Adrenal gland (tissue), 12 donors: Measurements from ENCODE around the gene WDR70. TPM values are rescaled to one million over a fixed set of nuclear protein-coding genes. Genes with fewer than 3 reads are reported as not detected.

ENCODE experiments used
- DNase-seq, 7 donors: peaks; one replicate each; pipeline ENCODE4 v3.0.0-alpha.2; 2019 to 2020
- H3K27ac ChIP-seq, 5 donors: fragments of 200-600 bp; sonication (generic) in 4 of 5; 1 replicate in 3 of 5; 2 replicates in 2 of 5; pipeline versions ENCODE4 v1.5.1 to v1.8.0; 2016 to 2020; ENCODE audit warnings: mild to moderate bottlenecking in 1 of 5
- H3K27me3 ChIP-seq: fragments of 200-600 bp; 2 replicates; pipeline ENCODE4 v1.8.0; 2021
- H3K36me3 ChIP-seq, 2 donors: fragments of 200-600 bp; replicated peaks in 1 of 2; 1 replicate in 1 of 2; 2 replicates in 1 of 2; pipeline versions ENCODE4 v1.5.1 to v1.8.0; 2018 to 2022
- H3K4me1 ChIP-seq, 2 donors: fragments of 200-600 bp; replicated peaks in 1 of 2; 1 replicate in 1 of 2; 2 replicates in 1 of 2; pipeline versions ENCODE4 v1.5.1 to v1.8.0; 2018 to 2021
- H3K4me3 ChIP-seq, 4 donors: fragments of 200-600 bp; sonication (generic) in 3 of 4; one replicate each; pipeline ENCODE4 v1.5.1; 2016 to 2018
- H3K9me3 ChIP-seq, 3 donors: fragments of 200-600 bp; sonication (generic) in 1 of 3; replicated peaks in 1 of 3; 1 replicate in 2 of 3; 2 replicates in 1 of 3; pipeline versions ENCODE4 v1.5.1 to v1.8.0; 2016 to 2021
- CTCF ChIP-seq, 6 experiments: fragments of 450-650 bp in 4 of 6; fragments of 200-600 bp in 2 of 6; sonication (generic) in 1 of 6; IDR thresholded peaks; 1 replicate in 5 of 6; 2 replicates in 1 of 6; pipeline versions ENCODE4 v1.5.1 to v1.8.0; 2016 to 2021; ENCODE audit warnings: antibody characterized with exemption in 6 of 6, mild to moderate bottlenecking in 2 of 6, moderate library complexity in 1 of 6
- POLR2A ChIP-seq, 2 donors: fragments of 450-650 bp; IDR thresholded peaks; one replicate each; pipeline ENCODE4 v1.6.1; 2017; ENCODE audit warnings: antibody characterized with exemption in 2 of 2, mild to moderate bottlenecking in 2 of 2, moderate library complexity in 1 of 2
- WGBS, 4 donors: extraction: QIAGEN DNeasy Blood & Tissue Kit in 2 of 4; methylation state at CpG; one replicate each; pipeline versions ENCODE4 v1.1.5 to v1.1.7; 2013 to 2017; 5-methylcytosine and 5-hydroxymethylcytosine counted together
- intact Hi-C, 2 donors: fragments of 100-400 bp; cut with DNase I; formaldehyde crosslinking; loops; one replicate each; pipeline versions ENCODE4 v1.14.1 to v1.15.0; 2022 to 2023
- polyA plus RNA-seq, 3 donors: library from polyadenylated mRNA; stranded (reverse); fragments of 200-250 nt in 2 of 3; fragments of 350-450 nt in 1 of 3; fragmentation: Illumina TruSeq in 1 of 3; extraction: RNeasy Lipid Tissue Mini Kit (QIAGEN cat#74804) in 1 of 3; gene quantifications; one replicate each; pipeline ENCODE4 v1.2.3, GENCODE V29; 2013 to 2014
- total RNA-seq, 9 donors: library from RNA; depleted of rRNA in 4 of 9; stranded (reverse); fragments of >200 nt in 4 of 9; fragments of 120-200 nt in 1 of 9; fragmentation: NEBNext Ultra II Directional in 1 of 9; extraction: Animal tissue kit (Norgen Biotek cat#: 25700) in 1 of 9; gene quantifications; one replicate each; pipeline versions ENCODE4 v1.1.0 to v1.2.4, GENCODE V29; 2013 to 2023
- donor health status: healthy with polysubstance abuse.
- donor health status: Bipolar disorder and iron deficiency.
- donor health status: DM: yes; HTN: yes; CAD: no.
- donor health status: DM: no; HTN: no; CAD: no.
- donor health status: DM: no; HTN: no; CAD: no.
- donor health status: DM: yes; HTN: yes; CAD: no.

Gene WDR70
- total and polyA plus RNA-seq, 12 donors: 9.2 to 42.6 (median 28.4) TPM

DNA sequence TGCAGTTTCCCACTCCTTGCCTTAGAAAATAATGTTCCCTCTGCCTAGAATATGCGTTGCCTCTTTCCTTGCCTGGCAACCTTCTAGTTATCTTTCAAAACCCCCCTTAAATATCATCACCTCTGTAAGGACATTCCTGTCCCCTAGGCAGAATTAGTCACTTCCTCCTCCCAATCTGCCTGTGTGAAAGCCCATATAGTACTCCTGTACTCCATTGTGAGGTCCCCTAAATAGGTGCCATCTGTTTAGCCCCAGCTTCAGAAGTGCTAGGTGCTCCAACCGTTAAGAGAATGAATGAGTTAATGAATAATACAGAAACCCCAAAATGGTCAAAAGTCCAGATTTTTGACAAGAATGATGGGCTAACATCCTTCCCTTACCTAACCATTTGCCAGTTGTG lies 279.3 kb downstream of the WDR70 start:
- H3K36me3 ChIP-seq: no peaks in the 10 kb centered on the region
- intact Hi-C loops: no loop called here
- TF ChIP-seq CTCF (IDR thresholded peaks at IDR 0.05) (no peak), POLR2A (IDR thresholded peaks at IDR 0.05) (no peak)
- no peak overlapping the region for H3K4me3 ChIP-seq
- WGBS, 4 donors: 80 to 86% (median 82%) methylated on average over 2 of the region's 2 CpGs
- H3K27ac ChIP-seq: no peak overlapping the region
- H3K4me1 ChIP-seq: peaks cover 4 to 17% of the 10 kb centered on the region in 2 donors
- H3K27me3 ChIP-seq: no peaks in the 10 kb centered on the region
- no peak for DNase-seq
- no peaks in the 10 kb centered on the region for H3K9me3 ChIP-seq

DNA sequence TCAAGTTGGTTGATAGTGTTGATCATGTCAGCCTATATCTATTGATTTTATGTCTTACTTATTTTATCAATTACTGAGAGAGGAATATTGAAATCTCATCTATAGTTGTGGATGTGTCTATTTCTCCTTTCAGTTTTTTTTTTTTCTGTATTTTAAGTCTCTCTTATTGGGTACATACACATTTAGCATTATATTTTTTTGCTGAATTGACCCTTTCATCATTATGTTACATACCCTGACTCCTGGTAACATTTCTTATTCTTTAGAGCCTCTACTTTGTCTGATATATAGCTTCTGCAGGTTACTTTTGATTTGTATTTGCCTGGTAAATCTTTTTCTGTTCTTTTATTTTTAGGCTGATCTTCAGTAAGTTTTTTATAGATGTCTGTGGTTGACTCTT lies 281.2 kb downstream of the WDR70 start:
- TF ChIP-seq CTCF (IDR thresholded peaks at IDR 0.05) (no peak), POLR2A (IDR thresholded peaks at IDR 0.05) (no peak)
- no peak for DNase-seq
- Histone ChIP-seq H3K36me3 (no peaks in the 10 kb centered on the region), H3K4me3 (no peak overlapping the region), H3K27me3 (no peaks in the 10 kb centered on the region), H3K4me1 (peaks cover 4 to 19% of the 10 kb centered on the region in 2 donors), H3K27ac (no peak overlapping the region), H3K9me3 (no peaks in the 10 kb centered on the region)
- intact Hi-C loops: no loop called here

DNA sequence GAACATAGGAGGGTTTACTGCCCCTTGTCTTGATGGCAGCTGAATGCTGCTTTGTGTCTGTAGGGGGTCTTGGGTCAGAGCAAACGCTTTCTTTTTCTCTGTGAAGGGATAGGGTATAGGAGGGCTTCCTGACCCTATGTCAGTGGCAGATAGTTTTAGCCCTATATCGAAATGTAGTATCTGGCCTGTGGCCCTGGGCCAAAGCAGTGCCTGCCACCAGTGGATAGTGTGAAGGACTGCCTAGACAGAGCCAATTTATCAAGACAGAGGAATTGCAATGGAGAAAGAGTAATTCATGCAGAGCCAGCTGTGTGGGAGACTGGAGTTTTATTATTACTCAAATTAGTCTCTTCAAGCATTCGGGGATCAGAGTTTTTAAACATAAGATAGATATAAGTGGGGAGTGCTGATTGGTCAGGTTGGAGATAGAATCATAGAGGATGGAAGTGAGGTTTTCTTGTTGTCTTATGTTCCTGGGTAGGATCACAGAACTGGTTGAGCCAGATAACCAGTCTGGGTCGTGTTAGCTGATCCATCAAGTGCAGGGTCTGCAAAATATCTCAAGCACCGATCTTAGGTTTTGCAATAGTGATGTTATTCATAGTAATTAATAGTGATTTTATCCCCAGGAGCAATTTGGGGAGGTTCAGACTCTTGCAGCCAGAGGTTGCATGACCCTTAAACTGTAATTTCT lies 282.3 kb downstream of the WDR70 start:
- 50 to 67% (median 60%) methylated on average over 5 of the region's 5 CpGs for WGBS, 4 donors
- intact Hi-C loops: no loop called here

DNA sequence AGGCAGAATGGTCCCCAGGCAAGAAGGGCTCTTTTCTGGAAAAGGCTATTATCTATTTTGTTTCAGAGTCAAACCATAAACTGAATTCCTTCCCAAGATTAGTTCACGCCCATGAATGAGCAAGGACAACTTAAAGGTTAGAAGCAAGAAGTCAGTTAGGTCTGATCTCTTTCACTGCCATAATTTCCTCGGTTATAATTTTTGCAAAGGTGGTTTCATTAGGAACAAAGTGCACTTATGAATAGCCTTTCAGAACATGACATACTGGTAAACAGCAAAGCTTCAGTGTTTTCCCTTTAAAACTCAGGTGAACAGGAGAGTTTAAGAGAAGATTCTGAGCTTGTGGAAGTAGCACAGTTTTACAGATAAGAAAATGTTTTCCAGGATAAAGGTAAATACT lies 282.8 kb downstream of the WDR70 start:
- Histone ChIP-seq H3K27ac (no peak overlapping the region), H3K4me3 (no peak overlapping the region), H3K4me1 (peaks cover 4 to 25% of the 10 kb centered on the region in 2 donors), H3K36me3 (no peaks in the 10 kb centered on the region), H3K9me3 (no peaks in the 10 kb centered on the region), H3K27me3 (no peaks in the 10 kb centered on the region)
- 45 to 65% (median 55%) methylated on average over 2 of the region's 2 CpGs for WGBS, 4 donors
- no peak for DNase-seq
- intact Hi-C loops: no loop called here
- no peak for TF ChIP-seq CTCF (IDR thresholded peaks at IDR 0.05)
- no peak for TF ChIP-seq POLR2A (IDR thresholded peaks at IDR 0.05)

More for the DNA sequence above, 282.3 kb downstream of the WDR70 start:
- no peak overlapping the region for H3K4me3 ChIP-seq
- H3K27me3 ChIP-seq: no peaks in the 10 kb centered on the region
- H3K27ac ChIP-seq: no peak overlapping the region
- DNase-seq: peak in 1 of 7 donors; percentile 14
- no peak for TF ChIP-seq POLR2A (IDR thresholded peaks at IDR 0.05)
- TF ChIP-seq CTCF (IDR thresholded peaks at IDR 0.05): no peak
- no peaks in the 10 kb centered on the region for H3K9me3 ChIP-seq
- no peaks in the 10 kb centered on the region for H3K36me3 ChIP-seq
- H3K4me1 ChIP-seq: peaks cover 4 to 25% of the 10 kb centered on the region in 2 donors
